Epithelial cell of esophagus (primary cell): ENCODE results near the gene STAG2.
"Not testable (repeated sequence)": the region's sequence is repeated elsewhere in the genome, so short reads cannot be mapped to it uniquely, and the experiment has no call there.

ENCODE experiments used
- DNase-seq: peaks from one replicate; pipeline ENCODE4 v3.0.0; 2010; ENCODE audit warnings: low read depth
- H3K4me3 ChIP-seq: 2 replicates; pipeline ENCODE4 v1.5.1; 2011; ENCODE audit warnings: mild to moderate bottlenecking, low read length, control low read depth
- TF ChIP-seq, protein P1 (sequence below): IDR thresholded peaks from 2 replicates; pipeline ENCODE4 v1.5.1; 2011; ENCODE audit warnings: low read depth, mild to moderate bottlenecking, low read length, control low read depth, inconsistent platforms; ENCODE audit not compliant: insufficient read depth; ENCODE audit errors: missing control alignments

STAG2 gene

DNA sequence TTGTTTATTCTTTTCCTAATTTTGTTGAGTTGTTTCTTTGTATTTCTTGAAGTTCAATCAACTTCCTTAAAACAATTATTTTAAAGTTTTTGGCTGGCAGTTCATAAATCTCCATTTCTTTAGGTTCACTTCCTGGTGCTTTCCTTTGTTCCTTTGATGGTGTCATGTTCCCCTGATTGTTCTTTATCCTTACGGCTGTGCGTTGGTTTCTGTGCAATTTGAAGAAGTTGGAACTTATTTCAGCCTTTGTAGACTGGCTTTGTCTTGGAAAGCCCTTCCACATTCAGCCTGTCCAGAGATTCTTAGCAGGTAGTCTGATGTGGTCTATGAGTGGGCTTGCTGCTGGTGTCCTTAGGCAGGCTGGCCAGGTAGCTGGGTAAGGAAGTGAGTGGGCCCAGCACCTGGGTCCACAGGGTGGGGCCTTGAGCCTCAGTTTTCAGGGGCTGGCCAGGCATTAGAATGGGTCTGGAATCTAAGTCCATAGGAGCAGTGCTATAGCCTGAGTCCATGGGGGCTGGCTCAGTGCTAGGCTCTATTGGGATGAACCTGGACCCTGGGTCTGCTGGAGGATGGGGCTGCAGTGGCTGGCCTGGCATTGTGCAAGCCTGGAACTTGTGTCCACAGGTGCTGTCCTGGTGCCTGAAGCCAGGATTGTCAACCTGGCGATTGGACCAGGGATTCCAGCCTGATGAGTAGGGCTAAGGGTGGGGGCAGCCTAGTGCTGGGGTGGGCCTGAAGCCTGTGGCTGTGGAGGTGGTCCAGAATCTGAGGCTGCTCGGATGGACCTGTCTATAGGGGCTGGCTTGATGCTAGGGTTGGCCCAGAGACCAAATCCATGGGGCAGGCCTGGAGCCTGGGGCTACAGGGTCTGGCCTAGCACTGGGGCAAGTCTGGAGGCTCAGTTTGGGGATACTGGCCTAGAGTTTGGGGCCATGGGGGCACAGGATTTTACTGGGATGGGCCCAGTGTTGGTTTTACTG lies 152.4 kb downstream of the STAG2 start:
- DNase-seq, result no peak
- no peak overlapping the region for H3K4me3 ChIP-seq
- TF ChIP-seq, protein P1, sequence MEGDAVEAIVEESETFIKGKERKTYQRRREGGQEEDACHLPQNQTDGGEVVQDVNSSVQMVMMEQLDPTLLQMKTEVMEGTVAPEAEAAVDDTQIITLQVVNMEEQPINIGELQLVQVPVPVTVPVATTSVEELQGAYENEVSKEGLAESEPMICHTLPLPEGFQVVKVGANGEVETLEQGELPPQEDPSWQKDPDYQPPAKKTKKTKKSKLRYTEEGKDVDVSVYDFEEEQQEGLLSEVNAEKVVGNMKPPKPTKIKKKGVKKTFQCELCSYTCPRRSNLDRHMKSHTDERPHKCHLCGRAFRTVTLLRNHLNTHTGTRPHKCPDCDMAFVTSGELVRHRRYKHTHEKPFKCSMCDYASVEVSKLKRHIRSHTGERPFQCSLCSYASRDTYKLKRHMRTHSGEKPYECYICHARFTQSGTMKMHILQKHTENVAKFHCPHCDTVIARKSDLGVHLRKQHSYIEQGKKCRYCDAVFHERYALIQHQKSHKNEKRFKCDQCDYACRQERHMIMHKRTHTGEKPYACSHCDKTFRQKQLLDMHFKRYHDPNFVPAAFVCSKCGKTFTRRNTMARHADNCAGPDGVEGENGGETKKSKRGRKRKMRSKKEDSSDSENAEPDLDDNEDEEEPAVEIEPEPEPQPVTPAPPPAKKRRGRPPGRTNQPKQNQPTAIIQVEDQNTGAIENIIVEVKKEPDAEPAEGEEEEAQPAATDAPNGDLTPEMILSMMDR, result no peak

DNA sequence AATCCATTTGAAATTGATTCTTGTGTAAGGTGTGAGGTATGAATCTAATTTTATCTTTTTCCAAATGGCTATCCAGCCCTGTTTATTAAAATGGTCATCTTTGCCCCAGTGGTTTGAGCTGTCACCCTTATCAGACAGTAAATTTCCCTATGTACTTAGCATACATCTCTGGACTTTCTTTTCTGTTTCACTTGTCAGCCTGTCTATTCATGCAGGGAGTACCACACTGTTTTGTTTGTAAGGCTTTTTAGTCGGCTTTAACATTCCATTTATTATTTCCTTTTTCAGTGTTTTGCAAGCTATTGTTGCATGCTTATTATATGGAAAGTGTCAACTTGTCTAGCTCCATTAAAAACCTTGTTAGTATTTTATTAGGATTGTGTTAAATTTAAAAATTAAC lies 155.8 kb downstream of the STAG2 start:
- TF ChIP-seq, protein P1, result no peak
- no peak overlapping the region for H3K4me3 ChIP-seq
- DNase-seq, result no peak

DNA sequence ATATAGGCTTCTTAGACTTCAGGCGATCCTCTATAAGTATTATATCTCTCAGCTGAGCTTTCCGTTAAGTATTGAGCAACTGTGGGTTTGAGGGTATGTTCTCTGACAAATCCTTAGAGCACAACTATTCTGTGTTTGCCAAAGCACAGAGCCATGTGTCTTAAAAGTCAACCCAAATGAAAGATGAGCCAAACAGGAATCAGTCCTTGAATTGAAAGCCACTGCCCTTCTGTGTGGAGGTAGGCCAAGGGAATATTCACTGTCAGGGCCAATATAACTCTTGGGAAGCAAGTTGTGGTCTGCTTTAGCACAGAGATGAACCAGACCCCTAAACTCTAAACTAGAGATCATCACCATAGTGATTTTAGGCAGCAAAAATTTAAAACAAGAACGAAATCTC lies 164.0 kb downstream of the STAG2 start:
- DNase-seq, result no peak
- TF ChIP-seq, protein P1, result no peak
- no peak overlapping the region for H3K4me3 ChIP-seq

DNA sequence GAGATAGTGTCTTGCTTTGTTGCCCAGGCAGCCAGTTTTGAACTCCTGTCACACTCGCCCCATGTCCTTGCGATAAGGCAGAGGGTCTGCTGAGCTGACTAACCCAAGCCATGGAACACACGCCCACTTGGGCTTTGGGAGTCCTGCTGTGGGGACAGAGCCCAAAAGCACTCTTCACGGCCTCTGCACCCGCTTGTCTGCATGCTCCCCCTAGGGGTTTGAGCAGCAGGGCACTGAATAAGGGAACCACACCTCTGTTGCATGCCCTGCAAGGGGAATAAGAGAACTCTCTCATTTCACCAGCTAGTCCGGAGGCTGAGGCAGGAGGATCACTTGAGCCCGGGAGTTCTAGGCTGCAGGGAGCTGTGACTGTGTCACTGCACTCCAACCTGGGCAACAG lies 166.0 kb downstream of the STAG2 start:
- H3K4me3 ChIP-seq, result no peak overlapping the region
- DNase-seq, result no peak
- TF ChIP-seq, protein P1, result no peak

DNA sequence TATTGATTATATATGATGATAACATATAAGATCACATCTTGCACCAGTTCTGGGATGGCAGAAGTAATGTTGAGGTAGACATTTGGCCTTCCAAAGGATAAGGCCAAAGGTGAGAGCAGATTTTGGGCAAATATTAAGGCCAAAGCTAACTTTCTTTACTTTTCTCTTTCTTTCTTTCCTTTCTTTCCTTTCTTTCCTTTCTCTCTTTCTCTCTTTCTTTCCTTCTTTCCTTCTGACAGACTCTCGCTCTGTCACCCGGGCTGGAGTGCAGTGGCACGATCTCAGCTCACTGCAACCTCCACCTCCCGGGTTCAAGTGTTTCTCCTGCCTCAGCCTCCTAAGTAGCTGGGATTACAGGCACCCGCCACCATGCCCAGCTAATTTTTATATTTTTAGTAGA lies 170.9 kb downstream of the STAG2 start:
- DNase-seq, H3K4me3 ChIP-seq: not testable (repeated sequence)

DNA sequence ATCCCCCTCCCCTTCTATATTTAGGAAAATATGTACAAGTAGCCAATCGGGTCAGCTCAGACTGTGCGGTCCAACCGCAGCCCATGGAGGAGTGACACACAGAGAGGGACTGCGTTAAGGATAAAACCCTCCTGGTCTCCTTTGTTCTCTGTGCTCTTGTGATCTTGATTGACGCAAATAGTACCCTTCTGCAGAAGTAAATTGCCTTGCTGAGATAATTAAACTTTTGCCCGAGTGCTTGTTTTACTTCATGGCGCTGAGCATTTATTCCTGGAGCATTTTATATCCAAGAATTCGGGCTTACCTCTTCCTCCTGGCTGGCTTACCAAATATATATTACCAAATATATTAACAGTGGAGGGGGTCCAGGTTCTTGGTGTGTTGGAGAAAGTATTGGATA lies 184.2 kb downstream of the STAG2 start:
- no peak overlapping the region for H3K4me3 ChIP-seq
- DNase-seq, result no peak
- TF ChIP-seq, protein P1, result no peak

DNA sequence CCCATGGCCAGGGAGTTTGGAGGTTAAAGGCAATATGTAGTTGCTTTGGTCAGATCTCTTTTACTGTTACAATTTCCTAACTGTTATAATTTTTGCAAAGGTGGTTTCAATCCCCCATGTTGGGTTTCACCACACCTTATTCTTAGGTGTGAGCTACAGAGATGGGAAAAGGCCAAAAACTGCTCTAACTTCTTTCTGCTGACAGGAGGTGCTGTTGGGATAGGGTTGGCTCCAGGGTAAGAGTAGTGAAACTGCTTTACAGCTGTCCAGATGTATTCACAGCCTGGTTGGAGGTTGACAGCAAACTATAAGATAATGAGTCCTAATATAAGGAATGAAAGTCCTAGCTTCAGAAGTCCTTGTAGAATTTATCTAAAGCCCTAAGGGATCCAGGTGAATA lies 189.7 kb downstream of the STAG2 start:
- TF ChIP-seq, protein P1, result no peak
- no peak for DNase-seq
- no peak overlapping the region for H3K4me3 ChIP-seq
